Mesenchymal stem cell (in vitro differentiated cells and primary cell): ENCODE measurements around the gene CLCNKA.
"Not testable (repeated sequence)": the region's sequence is repeated elsewhere in the genome, so short reads cannot be mapped to it uniquely, and the experiment has no call there.

Source experiments
- DNase-seq: peaks from one replicate; pipeline ENCODE4 v3.0.0-alpha.2; 2013
- H2AFZ ChIP-seq: one replicate; pipeline ENCODE4 v1.6.1; 2013; ENCODE audit warnings: low read depth, mild to moderate bottlenecking, control low read depth, inconsistent platforms, low read length, moderate library complexity
- H2AK5ac ChIP-seq: 2 replicates; pipeline ENCODE4 v1.6.1; 2013; ENCODE audit warnings: low read length, moderate library complexity, mild to moderate bottlenecking, inconsistent platforms; ENCODE audit not compliant: severe bottlenecking
- H2BK120ac ChIP-seq: one replicate; pipeline ENCODE4 v1.6.1; 2013; ENCODE audit warnings: low read depth, mild to moderate bottlenecking, inconsistent platforms, low read length, moderate library complexity
- H2BK12ac ChIP-seq, 2 experiments: one replicate each; pipeline ENCODE4 v1.6.1; 2013; ENCODE audit warnings: inconsistent platforms in 2 of 2, low read length in 2 of 2, mild to moderate bottlenecking in 2 of 2, moderate library complexity in 2 of 2, control low read depth in 1 of 2
- H2BK15ac ChIP-seq: one replicate; pipeline ENCODE4 v1.6.1; 2013; ENCODE audit warnings: mild to moderate bottlenecking, low read depth, inconsistent platforms; ENCODE audit not compliant: poor library complexity, severe bottlenecking
- H2BK5ac ChIP-seq: 2 replicates; pipeline ENCODE4 v1.6.1; 2013; ENCODE audit warnings: low read depth, mild to moderate bottlenecking, low read length, control low read depth, inconsistent platforms; ENCODE audit not compliant: poor library complexity, severe bottlenecking
- H3K14ac ChIP-seq, 2 experiments: one replicate each; pipeline ENCODE4 v1.6.1; 2013; ENCODE audit warnings: inconsistent platforms in 2 of 2, low read length in 2 of 2, control low read depth in 1 of 2, mild to moderate bottlenecking in 1 of 2, moderate library complexity in 1 of 2
- H3K18ac ChIP-seq, 2 experiments: one replicate each; pipeline ENCODE4 v1.6.1; 2013; ENCODE audit warnings: inconsistent platforms in 2 of 2, low read length in 2 of 2, control low read depth in 1 of 2, low read depth in 1 of 2, mild to moderate bottlenecking in 1 of 2
- H3K23ac ChIP-seq, 2 experiments: one replicate each; pipeline ENCODE4 v1.6.1; 2013; ENCODE audit warnings: inconsistent platforms in 2 of 2, low read length in 2 of 2, mild to moderate bottlenecking in 2 of 2, moderate library complexity in 2 of 2, control low read depth in 1 of 2
- H3K27ac ChIP-seq: 2 replicates; pipeline ENCODE4 v1.5.1; 2013; ENCODE audit warnings: mild to moderate bottlenecking, moderate library complexity, low read length, control low read depth, inconsistent platforms; ENCODE audit not compliant: poor library complexity, severe bottlenecking
- H3K27me3 ChIP-seq, 2 experiments: 2 replicates each; pipeline versions ENCODE4 v1.6.1 to v1.7.0; 2013; ENCODE audit warnings: low read length in 2 of 2, mild to moderate bottlenecking in 2 of 2, moderate library complexity in 2 of 2, control low read depth in 1 of 2, inconsistent platforms in 1 of 2; ENCODE audit not compliant: control insufficient read depth in 1 of 2, insufficient read depth in 1 of 2
- H3K36me3 ChIP-seq, 2 experiments: 2 replicates each; pipeline versions ENCODE4 v1.6.1 to v1.7.0; 2013; ENCODE audit warnings: low read length in 2 of 2, control low read depth in 1 of 2, inconsistent platforms in 1 of 2, low read depth in 1 of 2, mild to moderate bottlenecking in 1 of 2; ENCODE audit not compliant: insufficient read depth in 2 of 2, control insufficient read depth in 1 of 2
- H3K4ac ChIP-seq, 2 experiments: one replicate each; pipeline ENCODE4 v1.6.1; 2013; ENCODE audit warnings: inconsistent platforms in 2 of 2, low read length in 2 of 2, mild to moderate bottlenecking in 2 of 2, moderate library complexity in 2 of 2, control low read depth in 1 of 2, low read depth in 1 of 2
- H3K4me1 ChIP-seq: 2 replicates; pipeline ENCODE4 v1.6.1; 2013; ENCODE audit warnings: low read depth, low read length, control low read depth; ENCODE audit not compliant: control insufficient read depth, insufficient read depth
- H3K4me2 ChIP-seq: 2 replicates; pipeline ENCODE4 v1.6.1; 2013; ENCODE audit warnings: low read length, mild to moderate bottlenecking, inconsistent platforms; ENCODE audit not compliant: poor library complexity, severe bottlenecking
- H3K4me3 ChIP-seq, 2 experiments: 2 replicates each; pipeline versions ENCODE4 v1.5.1 to v1.7.0; 2013; ENCODE audit warnings: low read length in 2 of 2, mild to moderate bottlenecking in 2 of 2, control low read depth in 1 of 2, low read depth in 1 of 2; ENCODE audit not compliant: insufficient read depth in 1 of 2
- H3K79me1 ChIP-seq: replicated peaks from 2 replicates; pipeline ENCODE4 v1.6.1; 2013; ENCODE audit warnings: mild to moderate bottlenecking, control low read depth, low read length, inconsistent platforms; ENCODE audit not compliant: poor library complexity, severe bottlenecking
- H3K9ac ChIP-seq: 2 replicates; pipeline ENCODE4 v1.7.0; 2013; ENCODE audit warnings: mild to moderate bottlenecking, low read length, moderate library complexity
- H3K9me3 ChIP-seq: 2 replicates; pipeline ENCODE4 v1.7.0; 2013; ENCODE audit warnings: mild to moderate bottlenecking, low read length; ENCODE audit not compliant: control insufficient read depth
- H4K8ac ChIP-seq: one replicate; pipeline ENCODE4 v1.6.1; 2013; ENCODE audit warnings: inconsistent platforms, mild to moderate bottlenecking, low read length, moderate library complexity
- H4K91ac ChIP-seq: one replicate; pipeline ENCODE4 v1.6.1; 2013; ENCODE audit warnings: mild to moderate bottlenecking, low read length, inconsistent platforms
- WGBS: methylation state at CpG from one replicate; pipeline ENCODE4 v1.1.7; 2013; ENCODE audit warnings: mixed read lengths; 5-methylcytosine and 5-hydroxymethylcytosine counted together

The CLCNKA gene

DNA sequence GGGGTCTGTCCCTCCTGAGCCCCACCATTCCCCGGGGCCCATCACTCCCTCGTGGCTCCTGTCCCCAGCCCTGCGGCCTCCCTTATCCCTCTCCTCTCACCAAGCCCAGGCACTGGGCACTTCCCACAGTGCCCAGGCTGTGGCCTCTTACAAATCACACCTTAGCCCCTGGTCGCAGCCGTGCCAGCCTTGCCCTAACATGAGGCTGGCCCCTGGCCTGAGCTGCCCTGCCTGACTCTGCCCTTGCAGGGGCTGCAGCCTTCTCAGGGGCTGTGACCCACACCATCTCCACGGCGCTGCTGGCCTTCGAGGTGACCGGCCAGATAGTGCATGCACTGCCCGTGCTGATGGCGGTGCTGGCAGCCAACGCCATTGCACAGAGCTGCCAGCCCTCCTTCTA is 30.1 kb downstream of the CLCNKA start:
- not testable (repeated sequence) for H3K4ac ChIP-seq, H3K4me3 ChIP-seq
- 90% methylated on average over 12 of the region's 12 CpGs for WGBS

DNA sequence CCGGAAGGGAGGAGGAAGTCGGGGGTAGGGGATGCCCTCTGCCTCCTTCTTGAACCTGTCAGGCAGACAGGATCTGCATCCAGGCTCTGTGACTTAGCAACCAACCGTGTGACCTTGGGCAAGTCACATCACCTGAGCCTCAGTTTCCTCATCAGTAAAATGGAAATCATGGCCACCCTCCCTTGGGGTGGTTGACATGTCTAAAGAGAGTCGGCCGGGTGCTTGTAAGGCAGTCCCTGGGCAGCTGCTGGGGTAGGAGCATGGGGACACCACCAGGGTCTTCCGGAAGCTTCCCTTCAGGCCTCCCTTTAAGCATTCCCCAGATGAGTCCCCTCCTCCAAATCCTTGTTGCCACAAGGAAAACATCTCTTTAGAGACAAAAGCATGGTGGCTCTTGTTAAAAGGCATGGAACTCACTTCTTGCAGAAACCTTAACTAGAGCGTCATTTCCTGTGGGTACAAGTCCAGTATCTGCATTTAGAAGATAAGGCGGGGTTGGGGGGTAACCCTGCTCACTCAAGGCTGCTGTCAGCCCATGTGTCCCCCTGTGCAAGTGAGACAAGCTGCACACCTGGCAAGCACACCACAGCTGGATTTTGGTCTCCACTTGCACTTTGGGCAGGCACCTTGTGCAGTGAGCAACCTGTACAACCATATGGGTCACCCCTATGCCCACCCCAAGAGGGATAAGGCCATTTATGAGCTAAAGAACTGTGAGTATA is 32.1 kb downstream of the CLCNKA start:
- no peak overlapping the region for H2BK5ac ChIP-seq
- H3K36me3 ChIP-seq: no peaks in the 10 kb centered on the region
- H4K91ac ChIP-seq: no peak overlapping the region
- no peak overlapping the region for H3K4me2 ChIP-seq
- no peak overlapping the region for H2BK120ac ChIP-seq
- H2BK12ac ChIP-seq: no peak overlapping the region
- 71% methylated on average over 5 of the region's 8 CpGs for WGBS
- DNase-seq: no peak
- no peak overlapping the region for H3K14ac ChIP-seq
- no peak overlapping the region for H4K8ac ChIP-seq
- H3K9me3 ChIP-seq: no peaks in the 10 kb centered on the region
- no peak overlapping the region for H3K4ac ChIP-seq
- no peak overlapping the region for H2AFZ ChIP-seq
- H3K4me3 ChIP-seq: no peak overlapping the region
- H3K18ac ChIP-seq: no peak overlapping the region
- H3K27ac ChIP-seq: no peak overlapping the region
- no peak overlapping the region for H3K9ac ChIP-seq
- no peaks in the 10 kb centered on the region for H3K79me1 ChIP-seq
- peaks cover 3 to 19% of the 10 kb centered on the region in 2 experiments for H3K27me3 ChIP-seq
- H3K4me1 ChIP-seq: peaks cover 9% of the 10 kb centered on the region
- no peak overlapping the region for H2AK5ac ChIP-seq
- no peak overlapping the region for H3K23ac ChIP-seq
- H2BK15ac ChIP-seq: no peak overlapping the region

More for the DNA sequence above, 30.1 kb downstream of the CLCNKA start:
- H3K9me3 ChIP-seq, H3K9ac ChIP-seq, H3K27ac ChIP-seq, H3K14ac ChIP-seq, H2BK5ac ChIP-seq, H2BK120ac ChIP-seq, DNase-seq, H3K4me2 ChIP-seq, H3K18ac ChIP-seq, H4K8ac ChIP-seq, H2BK12ac ChIP-seq, H3K79me1 ChIP-seq, H4K91ac ChIP-seq, H2BK15ac ChIP-seq, H2AFZ ChIP-seq, H2AK5ac ChIP-seq, H3K23ac ChIP-seq, H3K36me3 ChIP-seq: not testable (repeated sequence)
- peaks cover 0 to 27% of the 10 kb centered on the region in 2 experiments for H3K27me3 ChIP-seq
- H3K4me1 ChIP-seq: peaks cover 14% of the 10 kb centered on the region

DNA sequence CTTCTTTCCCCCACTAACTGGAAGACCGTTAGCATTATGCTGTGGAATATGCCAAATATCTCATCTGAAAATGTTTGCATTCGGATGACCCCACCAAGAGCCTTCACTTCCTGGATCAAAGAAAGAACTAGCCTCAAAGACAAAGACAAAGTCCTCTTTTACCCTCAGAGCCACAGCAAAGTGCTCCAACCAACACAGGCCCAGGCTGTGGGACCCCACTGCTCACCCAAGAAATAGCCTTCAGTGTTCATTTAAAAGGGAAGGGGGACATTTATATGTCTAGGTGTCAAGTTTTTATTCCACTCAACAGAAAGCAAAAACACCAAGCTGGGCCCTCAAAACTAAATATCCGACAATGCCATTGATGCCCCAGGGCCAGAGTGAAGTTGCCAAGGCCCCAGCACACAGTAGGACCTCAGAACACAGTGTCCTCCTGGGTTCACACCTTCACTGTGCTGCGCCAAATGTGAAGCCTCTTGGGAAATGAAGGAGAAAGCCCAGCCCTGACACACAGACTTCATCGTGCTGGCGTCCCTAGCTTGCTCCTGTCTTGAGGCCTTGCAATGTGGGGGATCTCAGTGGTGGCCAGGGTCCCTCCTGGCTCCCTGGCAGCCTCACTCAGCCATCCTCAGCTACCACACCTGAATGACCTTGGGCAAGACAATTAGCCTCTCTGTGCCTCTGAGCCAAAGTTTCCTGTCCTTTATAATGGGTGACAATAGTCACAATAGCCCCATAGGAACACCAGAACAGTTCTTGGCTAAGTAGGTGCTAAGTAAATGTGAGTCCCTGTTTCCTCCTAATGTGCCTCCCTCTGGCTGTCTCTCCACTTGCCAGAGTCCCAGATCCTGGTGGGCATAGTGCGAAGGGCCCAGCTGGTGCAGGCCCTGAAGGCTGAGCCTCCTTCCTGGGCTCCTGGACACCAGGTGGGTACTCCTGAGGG is 33.0 kb downstream of the CLCNKA start:
- no peak overlapping the region for H3K4me2 ChIP-seq
- WGBS: 82% methylated on average over 7 of the region's 7 CpGs

More for the DNA sequence above, 33.0 kb downstream of the CLCNKA start:
- Histone ChIP-seq H3K9me3 (no peaks in the 10 kb centered on the region), H3K4me3 (no peak overlapping the region), H3K14ac (no peak overlapping the region), H3K4me1 (peaks cover 5% of the 10 kb centered on the region), H2BK15ac (no peak overlapping the region), H4K91ac (no peak overlapping the region), H3K36me3 (no peaks in the 10 kb centered on the region), H4K8ac (no peak overlapping the region), H3K4ac (no peak overlapping the region), H2AFZ (no peak overlapping the region), H3K27ac (no peak overlapping the region), H2BK12ac (no peak overlapping the region), H3K9ac (no peak overlapping the region), H3K18ac (no peak overlapping the region), H3K79me1 (no peaks in the 10 kb centered on the region), H3K27me3 (peaks cover 3 to 16% of the 10 kb centered on the region in 2 experiments), H2BK120ac (no peak overlapping the region), H2BK5ac (no peak overlapping the region), H2AK5ac (no peak overlapping the region), H3K23ac (no peak overlapping the region)
- no peak for DNase-seq
